H9 (cell line): ENCODE data around the gene SNORC. TPM values are rescaled to one million over a fixed set of nuclear protein-coding genes. Genes with fewer than 3 reads are reported as not detected.

Source experiments
- DNase-seq: peaks from one replicate; pipeline ENCODE4 v3.0.0-alpha.2; 2017
- H2AFZ ChIP-seq: one replicate; pipeline ENCODE4 v1.6.1; 2013; ENCODE audit warnings: mild to moderate bottlenecking, low read length, control low read depth, moderate library complexity
- H2AK5ac ChIP-seq: 2 replicates; pipeline ENCODE4 v1.6.1; 2013; ENCODE audit warnings: low read length, control low read depth, mixed read lengths; ENCODE audit not compliant: insufficient read length
- H2BK120ac ChIP-seq: one replicate; pipeline ENCODE4 v1.6.1; 2013; ENCODE audit warnings: low read depth, mild to moderate bottlenecking, low read length, control low read depth, inconsistent platforms; ENCODE audit not compliant: poor library complexity, severe bottlenecking
- H2BK12ac ChIP-seq: 2 replicates; pipeline ENCODE4 v1.6.1; 2013; ENCODE audit warnings: low read length, control low read depth, mixed read lengths, low read depth; ENCODE audit not compliant: insufficient read length
- H2BK15ac ChIP-seq: 2 replicates; pipeline ENCODE4 v1.6.1; 2013; ENCODE audit warnings: low read depth, low read length, control low read depth
- H2BK20ac ChIP-seq: one replicate; pipeline ENCODE4 v1.6.1; 2013; ENCODE audit warnings: low read depth, mild to moderate bottlenecking, low read length, control low read depth, inconsistent platforms; ENCODE audit not compliant: poor library complexity, severe bottlenecking
- H2BK5ac ChIP-seq: 2 replicates; pipeline ENCODE4 v1.6.1; 2013; ENCODE audit warnings: low read length, control low read depth, mixed read lengths; ENCODE audit not compliant: insufficient read length
- H3K14ac ChIP-seq: 2 replicates; pipeline ENCODE4 v1.6.1; 2013; ENCODE audit warnings: low read length, control low read depth; ENCODE audit not compliant: insufficient read depth
- H3K18ac ChIP-seq: 2 replicates; pipeline ENCODE4 v1.6.1; 2013; ENCODE audit warnings: low read depth, mild to moderate bottlenecking, mixed read lengths, low read length, control low read depth; ENCODE audit not compliant: insufficient read length
- H3K23ac ChIP-seq: 2 replicates; pipeline ENCODE4 v1.6.1; 2013; ENCODE audit warnings: low read length, control low read depth, mixed read lengths, low read depth; ENCODE audit not compliant: insufficient read length
- H3K23me2 ChIP-seq: 2 replicates; pipeline ENCODE4 v1.6.1; 2013; ENCODE audit warnings: low read depth, mild to moderate bottlenecking, mixed read lengths, low read length, control low read depth; ENCODE audit not compliant: insufficient read length, poor library complexity, severe bottlenecking
- H3K27ac ChIP-seq: 2 replicates; pipeline ENCODE4 v1.5.1; 2013; ENCODE audit warnings: low read length, control low read depth, mixed read lengths, low read depth; ENCODE audit not compliant: insufficient read length
- H3K27me3 ChIP-seq: 2 replicates; pipeline ENCODE4 v1.6.1; 2013; ENCODE audit warnings: low read length, control low read depth, inconsistent platforms; ENCODE audit not compliant: insufficient read depth
- H3K4ac ChIP-seq: 2 replicates; pipeline ENCODE4 v1.6.1; 2013; ENCODE audit warnings: low read depth, mild to moderate bottlenecking, control low read depth, inconsistent platforms, low read length, moderate library complexity
- H3K4me1 ChIP-seq: 2 replicates; pipeline ENCODE4 v1.6.1; 2013; ENCODE audit warnings: low read length, control low read depth, inconsistent platforms; ENCODE audit not compliant: insufficient read depth
- H3K4me2 ChIP-seq: 2 replicates; pipeline ENCODE4 v1.6.1; 2013; ENCODE audit warnings: low read length, control low read depth, mixed read lengths; ENCODE audit not compliant: insufficient read length, insufficient read depth
- H3K56ac ChIP-seq: 2 replicates; pipeline ENCODE4 v1.6.1; 2013; ENCODE audit warnings: low read depth, mild to moderate bottlenecking, mixed read lengths, low read length, control low read depth; ENCODE audit not compliant: insufficient read length
- H3K79me1 ChIP-seq: 2 replicates; pipeline ENCODE4 v1.6.1; 2013; ENCODE audit warnings: low read depth, mild to moderate bottlenecking, moderate library complexity, low read length, control low read depth, inconsistent platforms; ENCODE audit not compliant: insufficient read depth, poor library complexity, severe bottlenecking
- H3K79me2 ChIP-seq: 2 replicates; pipeline ENCODE4 v1.6.1; 2013; ENCODE audit warnings: low read length, control low read depth, inconsistent platforms; ENCODE audit not compliant: insufficient read depth
- H3K9ac ChIP-seq: 2 replicates; pipeline ENCODE4 v1.6.1; 2013; ENCODE audit warnings: low read length, control low read depth, mixed read lengths; ENCODE audit not compliant: insufficient read length; ENCODE audit errors: extremely low read depth
- H3K9me3 ChIP-seq: one replicate; pipeline ENCODE4 v1.6.1; 2013; ENCODE audit warnings: low read depth, low read length, inconsistent platforms; ENCODE audit not compliant: control insufficient read depth
- H3T11ph ChIP-seq: one replicate; pipeline ENCODE4 v1.6.1; 2013; ENCODE audit warnings: mild to moderate bottlenecking, low read length, control low read depth, inconsistent platforms
- H4K20me1 ChIP-seq: one replicate; pipeline ENCODE4 v1.6.1; 2013; ENCODE audit not compliant: control insufficient read depth, insufficient read length, insufficient read depth
- H4K5ac ChIP-seq: 2 replicates; pipeline ENCODE4 v1.6.1; 2013; ENCODE audit warnings: low read depth, mild to moderate bottlenecking, mixed read lengths, low read length, control low read depth; ENCODE audit not compliant: insufficient read length
- H4K8ac ChIP-seq: replicated peaks from 2 replicates; pipeline ENCODE4 v1.6.1; 2013; ENCODE audit warnings: low read length, control low read depth, mixed read lengths, low read depth; ENCODE audit not compliant: insufficient read length
- H4K91ac ChIP-seq: 2 replicates; pipeline ENCODE4 v1.6.1; 2013; ENCODE audit warnings: low read depth, mild to moderate bottlenecking, moderate library complexity, mixed read lengths, low read length, control low read depth; ENCODE audit not compliant: insufficient read length
- H3K27ac Mint-ChIP-seq, 3 experiments: 2 replicates in 2 of 3; 3 replicates in 1 of 3; pipeline ENCODE4 v1.8.0; 2020 to 2021; ENCODE audit warnings: mixed read lengths in 3 of 3, mild to moderate bottlenecking in 1 of 3, moderate library complexity in 1 of 3
- H3K27me3 Mint-ChIP-seq: 2 replicates; pipeline ENCODE4 v1.8.0; 2021; ENCODE audit warnings: low read depth, mild to moderate bottlenecking, moderate library complexity, mixed read lengths
- H3K36me3 Mint-ChIP-seq, 3 experiments: 2 replicates in 2 of 3; 3 replicates in 1 of 3; pipeline ENCODE4 v1.8.0; 2020 to 2021; ENCODE audit warnings: low read depth in 3 of 3, mixed read lengths in 3 of 3; ENCODE audit not compliant: insufficient read depth in 1 of 3
- H3K4me1 Mint-ChIP-seq, 2 experiments: 2 replicates each; pipeline ENCODE4 v1.8.0; 2020; ENCODE audit warnings: mixed read lengths in 2 of 2
- H3K4me3 Mint-ChIP-seq, 2 experiments: 2 replicates in 1 of 2; 3 replicates in 1 of 2; pipeline ENCODE4 v1.8.0; 2020 to 2021; ENCODE audit warnings: mild to moderate bottlenecking in 2 of 2, mixed read lengths in 2 of 2, moderate library complexity in 1 of 2
- H3K9me3 Mint-ChIP-seq, 2 experiments: 2 replicates in 1 of 2; 3 replicates in 1 of 2; pipeline ENCODE4 v1.8.0; 2020; ENCODE audit warnings: mild to moderate bottlenecking in 2 of 2, mixed read lengths in 2 of 2, moderate library complexity in 1 of 2
- CTCF ChIP-seq: fragments of 200-600 bp; sonication (generic); conservative IDR thresholded peaks from 3 replicates; pipeline ENCODE4 v1.8.0; 2021; ENCODE audit warnings: antibody characterized with exemption, mild to moderate bottlenecking
- WGBS: extraction: QIAGEN DNeasy Blood & Tissue Kit; methylation state at CpG from one replicate; pipeline ENCODE4 v1.1.7; 2013; ENCODE audit warnings: missing lambda C conversion rate, low lambda C conversion rate, mixed read lengths; ENCODE audit not compliant: insufficient read length; ENCODE audit errors: extremely low coverage; 5-methylcytosine and 5-hydroxymethylcytosine counted together
- total RNA-seq: library from RNA; stranded (reverse); gene quantifications from 2 replicates; pipeline ENCODE4 v1.2.1, GENCODE V29; 2021

Gene SNORC
- total RNA-seq, 1 experiment from 2014 or later: 1.1 TPM

GRCh38 chr2:232875256-232876121 lies 5.4 kb downstream of the SNORC start:
- no peak overlapping the region for H3T11ph ChIP-seq
- H3K4me3 Mint-ChIP-seq: peak overlapping the region; percentile 47 to 75
- H2BK15ac ChIP-seq: no peak overlapping the region
- peaks cover 7% of the 10 kb centered on the region for H3K23me2 ChIP-seq
- H3K23ac ChIP-seq: no peak overlapping the region
- no peaks in the 10 kb centered on the region for H4K20me1 ChIP-seq
- H3K18ac ChIP-seq: no peak overlapping the region
- DNase-seq: peak; percentile 48
- H4K5ac ChIP-seq: no peak overlapping the region
- peak overlapping the region; percentile 31 for H3K4me2 ChIP-seq
- no peaks in the 10 kb centered on the region; a peak in 1 of 5 replicates for H3K9me3 Mint-ChIP-seq
- no peaks in the 10 kb centered on the region for H3K4me1 ChIP-seq
- no peaks in the 10 kb centered on the region for H3K79me2 ChIP-seq
- peaks cover 33% of the 10 kb centered on the region for H3K27me3 Mint-ChIP-seq
- no peak overlapping the region for H4K8ac ChIP-seq
- no peak overlapping the region for H3K4ac ChIP-seq
- H4K91ac ChIP-seq: no peak overlapping the region
- peaks cover 0 to 3% of the 10 kb centered on the region in 2 experiments; a peak in 1 of 4 replicates for H3K4me1 Mint-ChIP-seq
- no peak overlapping the region for H3K9ac ChIP-seq
- H3K27ac ChIP-seq: no peak overlapping the region
- H2BK12ac ChIP-seq: no peak overlapping the region
- H3K27ac Mint-ChIP-seq: no peak overlapping the region
- no peaks in the 10 kb centered on the region for H3K79me1 ChIP-seq
- no peaks in the 10 kb centered on the region for H3K9me3 ChIP-seq
- H2BK5ac ChIP-seq: no peak overlapping the region
- no peak overlapping the region for H3K14ac ChIP-seq
- H2BK120ac ChIP-seq: no peak overlapping the region
- H2AFZ ChIP-seq: no peak overlapping the region
- H2AK5ac ChIP-seq: no peak overlapping the region
- H2BK20ac ChIP-seq: no peak overlapping the region
- H3K56ac ChIP-seq: no peak overlapping the region
- peaks cover 8% of the 10 kb centered on the region; the same call in 1 of the 2 replicates for H3K27me3 ChIP-seq
- H3K36me3 Mint-ChIP-seq: no peaks in the 10 kb centered on the region; a peak in 1 of 7 replicates
- no peak for TF ChIP-seq CTCF
- WGBS: no CpG with 5 or more reads among the region's 37 CpGs
